Neuronal stem cell (in vitro differentiated cells): ENCODE data around the gene CES3.

Source experiments
- DNase-seq: peaks from one replicate; pipeline ENCODE4 v3.0.0-alpha.2; 2013; ENCODE audit warnings: low spot score
- H2AFZ ChIP-seq: one replicate; pipeline ENCODE4 v1.6.1; 2013; ENCODE audit warnings: mild to moderate bottlenecking, low read length, inconsistent platforms
- H2AK5ac ChIP-seq: 2 replicates; pipeline ENCODE4 v1.6.1; 2013; ENCODE audit warnings: low read depth, mild to moderate bottlenecking, inconsistent platforms, low read length, moderate library complexity, mixed read lengths
- H2BK120ac ChIP-seq: 2 replicates; pipeline ENCODE4 v1.6.1; 2013; ENCODE audit warnings: low read depth, mild to moderate bottlenecking, inconsistent platforms, low read length, moderate library complexity, mixed read lengths
- H2BK12ac ChIP-seq: one replicate; pipeline ENCODE4 v1.6.1; 2013; ENCODE audit warnings: low read length, inconsistent platforms
- H2BK15ac ChIP-seq: 2 replicates; pipeline ENCODE4 v1.6.1; 2013; ENCODE audit warnings: mild to moderate bottlenecking, low read length, inconsistent platforms, mixed read lengths
- H2BK5ac ChIP-seq: one replicate; pipeline ENCODE4 v1.6.1; 2013; ENCODE audit warnings: inconsistent platforms, mild to moderate bottlenecking, low read length, moderate library complexity
- H3K14ac ChIP-seq: one replicate; pipeline ENCODE4 v1.6.1; 2013; ENCODE audit warnings: low read length, inconsistent platforms
- H3K18ac ChIP-seq: 2 replicates; pipeline ENCODE4 v1.6.1; 2013; ENCODE audit warnings: low read length, inconsistent platforms
- H3K23ac ChIP-seq: 2 replicates; pipeline ENCODE4 v1.6.1; 2013; ENCODE audit warnings: low read depth, mild to moderate bottlenecking, mixed read lengths, low read length, inconsistent platforms; ENCODE audit not compliant: poor library complexity
- H3K27ac ChIP-seq: replicated peaks from 3 replicates; pipeline ENCODE4 v1.5.1; 2013; ENCODE audit warnings: low read length, inconsistent platforms
- H3K27me3 ChIP-seq, 3 experiments: 2 replicates each; pipeline ENCODE4 v1.6.1; 2013; ENCODE audit warnings: low read length in 3 of 3, mild to moderate bottlenecking in 2 of 3, inconsistent platforms in 1 of 3, low read depth in 1 of 3, mixed read lengths in 1 of 3, moderate library complexity in 1 of 3; ENCODE audit not compliant: control insufficient read depth in 3 of 3, insufficient read depth in 3 of 3
- H3K36me3 ChIP-seq, 2 donors: replicated peaks in 1 of 2; 2 replicates each; pipeline ENCODE4 v1.6.1; 2013; ENCODE audit warnings: low read length in 2 of 2; ENCODE audit not compliant: control insufficient read depth in 2 of 2, insufficient read depth in 2 of 2
- H3K4ac ChIP-seq: 2 replicates; pipeline ENCODE4 v1.6.1; 2013; ENCODE audit warnings: inconsistent platforms, mild to moderate bottlenecking, low read length, moderate library complexity
- H3K4me1 ChIP-seq, 2 donors: 1 replicate in 1 of 2; 2 replicates in 1 of 2; pipeline ENCODE4 v1.6.1; 2013; ENCODE audit warnings: low read length in 2 of 2, low read depth in 1 of 2; ENCODE audit not compliant: control insufficient read depth in 2 of 2, insufficient read depth in 1 of 2
- H3K4me2 ChIP-seq: one replicate; pipeline ENCODE4 v1.6.1; 2013; ENCODE audit warnings: mild to moderate bottlenecking, low read length, inconsistent platforms; ENCODE audit not compliant: insufficient read depth, poor library complexity, severe bottlenecking
- H3K4me3 ChIP-seq, 2 donors: 2 replicates each; pipeline ENCODE4 v1.5.1; 2013; ENCODE audit warnings: low read length in 2 of 2, mild to moderate bottlenecking in 2 of 2, inconsistent platforms in 1 of 2, moderate library complexity in 1 of 2
- H3K79me1 ChIP-seq: one replicate; pipeline ENCODE4 v1.6.1; 2013; ENCODE audit warnings: low read depth, mild to moderate bottlenecking, inconsistent platforms, low read length, moderate library complexity
- H3K9ac ChIP-seq: one replicate; pipeline ENCODE4 v1.6.1; 2013; ENCODE audit warnings: mild to moderate bottlenecking, low read depth, low read length, inconsistent platforms; ENCODE audit not compliant: poor library complexity
- H3K9me3 ChIP-seq, 2 donors: replicated peaks in 1 of 2; 2 replicates each; pipeline versions ENCODE3 to v1.6.1; 2013; ENCODE audit warnings: low read length in 2 of 2, mild to moderate bottlenecking in 2 of 2, inconsistent platforms in 1 of 2, low read depth in 1 of 2, mixed read lengths in 1 of 2, moderate library complexity in 1 of 2; ENCODE audit not compliant: control insufficient read depth in 2 of 2, insufficient read depth in 1 of 2
- H4K8ac ChIP-seq: one replicate; pipeline ENCODE4 v1.6.1; 2013; ENCODE audit warnings: low read depth, mild to moderate bottlenecking, inconsistent platforms, low read length, moderate library complexity
- H4K91ac ChIP-seq: one replicate; pipeline ENCODE4 v1.6.1; 2013; ENCODE audit warnings: low read length, low read depth, mild to moderate bottlenecking, inconsistent platforms; ENCODE audit not compliant: poor library complexity
- WGBS, 2 donors: extraction: QIAGEN DNeasy Blood & Tissue Kit; methylation state at CpG; one replicate each; pipeline ENCODE4 v1.1.7; 2013; ENCODE audit warnings: missing lambda C conversion rate in 2 of 2, mixed read lengths in 1 of 2; ENCODE audit not compliant: insufficient read length in 2 of 2, insufficient replicate concordance in 1 of 2; ENCODE audit errors: extremely low coverage in 2 of 2; 5-methylcytosine and 5-hydroxymethylcytosine counted together

Gene CES3

GRCh38 chr16:66920924-66921680 is 40.0 kb upstream of the CES3 start:
- Histone ChIP-seq H2AFZ (no peak overlapping the region), H2BK5ac (no peak overlapping the region), H2BK120ac (no peak overlapping the region), H3K9me3 (no peaks in the 10 kb centered on the region), H2AK5ac (no peak overlapping the region), H3K27me3 (peaks cover 12 to 68% (median 29%) of the 10 kb centered on the region in 3 experiments), H2BK15ac (peak overlapping the region; percentile 27), H3K36me3 (no peaks in the 10 kb centered on the region), H4K8ac (no peak overlapping the region), H3K18ac (no peak overlapping the region), H3K14ac (no peak overlapping the region), H3K4me2 (no peak overlapping the region), H3K4me1 (peaks cover 2 to 26% of the 10 kb centered on the region in 2 donors), H3K79me1 (no peaks in the 10 kb centered on the region), H2BK12ac (no peak overlapping the region), H3K9ac (no peak overlapping the region), H3K4me3 (no peak overlapping the region), H3K4ac (no peak overlapping the region), H4K91ac (no peak overlapping the region), H3K27ac (no peak overlapping the region), H3K23ac (no peak overlapping the region)
- DNase-seq: no peak
- WGBS, 2 donors: no CpG with 5 or more reads among the region's 9 CpGs

DNA sequence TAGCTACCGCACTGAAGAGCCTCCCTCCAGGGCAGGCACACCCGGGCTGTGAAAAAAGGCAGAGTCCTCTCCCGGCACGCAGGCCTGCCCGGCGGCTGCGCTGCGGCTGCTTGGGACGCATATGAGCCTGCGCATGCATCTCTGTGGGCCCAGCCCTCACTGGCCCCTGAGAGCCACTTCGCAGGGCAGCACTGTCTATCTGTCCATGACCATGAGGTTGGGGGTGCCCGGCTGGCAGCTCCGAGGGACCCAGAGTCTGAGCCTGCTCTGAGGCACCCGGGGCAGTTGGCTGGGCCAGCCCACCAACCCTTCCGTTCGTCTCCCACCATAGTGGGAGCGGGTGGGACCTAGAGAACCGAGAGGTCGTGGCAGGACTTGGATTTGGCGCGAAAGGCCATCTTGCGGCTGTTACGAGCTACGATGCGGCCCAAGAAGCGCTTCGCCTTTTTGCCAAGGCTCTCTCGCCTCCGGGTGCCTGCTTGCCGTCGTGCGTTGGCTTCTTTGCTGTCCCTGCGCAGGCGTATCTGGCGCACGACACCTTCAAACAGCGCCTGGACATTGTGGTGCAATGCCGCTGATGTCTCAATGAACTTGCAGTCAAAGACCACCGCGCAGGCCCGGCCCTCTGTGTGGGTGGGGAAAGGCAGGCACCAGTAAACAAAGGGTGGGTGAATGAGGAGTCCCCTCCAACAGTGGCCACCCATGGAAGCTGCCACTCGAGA is 39.2 kb upstream of the CES3 start:
- Histone ChIP-seq H4K91ac (no peak overlapping the region), H3K14ac (no peak overlapping the region), H2BK120ac (no peak overlapping the region), H3K4me2 (no peak overlapping the region), H3K36me3 (no peaks in the 10 kb centered on the region), H2AFZ (no peak overlapping the region), H3K4me1 (peaks cover 2 to 34% of the 10 kb centered on the region in 2 donors), H2BK12ac (no peak overlapping the region), H3K9ac (no peak overlapping the region), H3K23ac (peak overlapping the region; percentile 57), H2BK5ac (no peak overlapping the region), H4K8ac (no peak overlapping the region), H3K9me3 (no peaks in the 10 kb centered on the region), H2AK5ac (peak overlapping the region; percentile 74), H3K18ac (no peak overlapping the region), H3K27me3 (peaks cover 12 to 70% (median 37%) of the 10 kb centered on the region in 3 experiments), H3K4me3 (no peak overlapping the region), H3K79me1 (no peaks in the 10 kb centered on the region), H3K4ac (no peak overlapping the region), H2BK15ac (no peak overlapping the region), H3K27ac (no peak overlapping the region)
- no peak for DNase-seq
- WGBS, 2 donors: no CpG with 5 or more reads among the region's 42 CpGs

DNA sequence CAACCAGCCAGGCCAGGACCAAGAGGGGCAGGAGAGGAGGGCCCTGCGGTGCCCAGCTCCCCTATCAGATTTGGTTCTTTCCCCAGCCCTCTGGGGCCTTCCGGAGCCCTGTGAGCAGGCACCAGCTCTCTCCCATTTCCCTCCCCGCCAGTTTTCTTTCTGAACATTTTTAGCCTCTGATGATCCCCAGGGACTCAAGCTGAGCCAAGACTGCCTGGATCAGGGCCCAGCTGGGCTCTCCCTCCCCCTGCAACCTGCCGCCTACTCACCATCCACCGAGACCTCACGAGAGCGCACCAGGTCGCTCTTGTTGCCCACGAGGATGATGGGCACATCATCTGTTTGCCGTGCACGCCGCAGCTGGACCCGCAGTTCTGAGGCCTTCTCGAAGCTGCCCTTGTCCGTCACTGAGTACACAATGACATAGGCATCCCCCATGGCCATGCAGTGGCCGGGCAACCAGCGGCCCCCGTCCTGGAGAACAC is 37.8 kb upstream of the CES3 start:
- Histone ChIP-seq H3K4me2 (no peak overlapping the region), H4K8ac (no peak overlapping the region), H2BK120ac (no peak overlapping the region), H2BK12ac (peak overlapping the region; percentile 26), H3K27me3 (peaks cover 12 to 60% (median 37%) of the 10 kb centered on the region in 3 experiments), H3K4me3 (no peak overlapping the region), H3K36me3 (no peaks in the 10 kb centered on the region), H3K4ac (no peak overlapping the region), H2BK5ac (no peak overlapping the region), H3K9ac (no peak overlapping the region), H3K79me1 (no peaks in the 10 kb centered on the region), H3K27ac (no peak overlapping the region), H3K9me3 (no peaks in the 10 kb centered on the region), H2AK5ac (peak overlapping the region; percentile 27), H3K4me1 (peaks cover 2 to 44% of the 10 kb centered on the region in 2 donors), H2AFZ (no peak overlapping the region), H3K23ac (peak overlapping the region; percentile 66), H4K91ac (no peak overlapping the region), H3K14ac (no peak overlapping the region), H3K18ac (no peak overlapping the region), H2BK15ac (no peak overlapping the region)
- no peak for DNase-seq
- no CpG with 5 or more reads among the region's 18 CpGs for WGBS, 2 donors

GRCh38 chr16:66923866-66924265 is 37.2 kb upstream of the CES3 start:
- Histone ChIP-seq H2BK12ac (peak overlapping the region; percentile 26), H3K4me1 (peaks cover 2 to 43% of the 10 kb centered on the region in 2 donors), H3K4me2 (no peak overlapping the region), H3K9me3 (no peaks in the 10 kb centered on the region), H2AFZ (no peak overlapping the region), H3K9ac (no peak overlapping the region), H3K36me3 (no peaks in the 10 kb centered on the region), H3K79me1 (no peaks in the 10 kb centered on the region), H2BK5ac (no peak overlapping the region), H3K4ac (no peak overlapping the region), H3K4me3 (no peak overlapping the region), H3K23ac (peak overlapping the region; percentile 66), H3K27ac (no peak overlapping the region), H2BK15ac (no peak overlapping the region), H3K14ac (no peak overlapping the region), H3K18ac (no peak overlapping the region), H2BK120ac (no peak overlapping the region), H4K91ac (no peak overlapping the region), H4K8ac (no peak overlapping the region), H3K27me3 (peaks cover 12 to 59% (median 37%) of the 10 kb centered on the region in 3 experiments), H2AK5ac (no peak overlapping the region)
- DNase-seq: no peak
- WGBS, 2 donors: no CpG with 5 or more reads among the region's 3 CpGs
